Measurements from ENCODE around the gene SNRNP35.

DNA sequence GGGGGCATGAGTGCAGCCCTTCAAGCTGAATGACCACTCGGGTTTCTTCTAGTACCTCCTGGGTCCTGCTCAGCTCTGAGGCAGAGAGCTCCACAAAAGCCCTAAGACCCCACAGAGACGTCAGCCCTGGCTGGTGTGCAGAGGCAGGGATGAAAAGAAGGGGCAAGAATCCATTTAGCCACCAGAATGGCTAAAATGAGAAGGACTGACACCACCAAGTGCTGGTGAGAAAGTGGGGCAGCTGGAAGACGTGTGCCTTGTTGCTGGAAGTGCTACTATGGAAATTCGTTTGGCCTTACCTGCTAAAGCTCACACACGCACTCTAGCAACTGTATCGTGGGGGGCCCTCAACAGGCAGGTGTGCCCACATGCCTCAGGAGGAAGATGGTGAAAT lies 48.9 kb downstream of the SNRNP35 start:
- TF ChIP-seq, protein P1, sequence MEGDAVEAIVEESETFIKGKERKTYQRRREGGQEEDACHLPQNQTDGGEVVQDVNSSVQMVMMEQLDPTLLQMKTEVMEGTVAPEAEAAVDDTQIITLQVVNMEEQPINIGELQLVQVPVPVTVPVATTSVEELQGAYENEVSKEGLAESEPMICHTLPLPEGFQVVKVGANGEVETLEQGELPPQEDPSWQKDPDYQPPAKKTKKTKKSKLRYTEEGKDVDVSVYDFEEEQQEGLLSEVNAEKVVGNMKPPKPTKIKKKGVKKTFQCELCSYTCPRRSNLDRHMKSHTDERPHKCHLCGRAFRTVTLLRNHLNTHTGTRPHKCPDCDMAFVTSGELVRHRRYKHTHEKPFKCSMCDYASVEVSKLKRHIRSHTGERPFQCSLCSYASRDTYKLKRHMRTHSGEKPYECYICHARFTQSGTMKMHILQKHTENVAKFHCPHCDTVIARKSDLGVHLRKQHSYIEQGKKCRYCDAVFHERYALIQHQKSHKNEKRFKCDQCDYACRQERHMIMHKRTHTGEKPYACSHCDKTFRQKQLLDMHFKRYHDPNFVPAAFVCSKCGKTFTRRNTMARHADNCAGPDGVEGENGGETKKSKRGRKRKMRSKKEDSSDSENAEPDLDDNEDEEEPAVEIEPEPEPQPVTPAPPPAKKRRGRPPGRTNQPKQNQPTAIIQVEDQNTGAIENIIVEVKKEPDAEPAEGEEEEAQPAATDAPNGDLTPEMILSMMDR (IDR thresholded peaks at IDR 0.05; ENCODE audit: insufficient read depth, low read length), result no peak
- TF ChIP-seq, protein P2, sequence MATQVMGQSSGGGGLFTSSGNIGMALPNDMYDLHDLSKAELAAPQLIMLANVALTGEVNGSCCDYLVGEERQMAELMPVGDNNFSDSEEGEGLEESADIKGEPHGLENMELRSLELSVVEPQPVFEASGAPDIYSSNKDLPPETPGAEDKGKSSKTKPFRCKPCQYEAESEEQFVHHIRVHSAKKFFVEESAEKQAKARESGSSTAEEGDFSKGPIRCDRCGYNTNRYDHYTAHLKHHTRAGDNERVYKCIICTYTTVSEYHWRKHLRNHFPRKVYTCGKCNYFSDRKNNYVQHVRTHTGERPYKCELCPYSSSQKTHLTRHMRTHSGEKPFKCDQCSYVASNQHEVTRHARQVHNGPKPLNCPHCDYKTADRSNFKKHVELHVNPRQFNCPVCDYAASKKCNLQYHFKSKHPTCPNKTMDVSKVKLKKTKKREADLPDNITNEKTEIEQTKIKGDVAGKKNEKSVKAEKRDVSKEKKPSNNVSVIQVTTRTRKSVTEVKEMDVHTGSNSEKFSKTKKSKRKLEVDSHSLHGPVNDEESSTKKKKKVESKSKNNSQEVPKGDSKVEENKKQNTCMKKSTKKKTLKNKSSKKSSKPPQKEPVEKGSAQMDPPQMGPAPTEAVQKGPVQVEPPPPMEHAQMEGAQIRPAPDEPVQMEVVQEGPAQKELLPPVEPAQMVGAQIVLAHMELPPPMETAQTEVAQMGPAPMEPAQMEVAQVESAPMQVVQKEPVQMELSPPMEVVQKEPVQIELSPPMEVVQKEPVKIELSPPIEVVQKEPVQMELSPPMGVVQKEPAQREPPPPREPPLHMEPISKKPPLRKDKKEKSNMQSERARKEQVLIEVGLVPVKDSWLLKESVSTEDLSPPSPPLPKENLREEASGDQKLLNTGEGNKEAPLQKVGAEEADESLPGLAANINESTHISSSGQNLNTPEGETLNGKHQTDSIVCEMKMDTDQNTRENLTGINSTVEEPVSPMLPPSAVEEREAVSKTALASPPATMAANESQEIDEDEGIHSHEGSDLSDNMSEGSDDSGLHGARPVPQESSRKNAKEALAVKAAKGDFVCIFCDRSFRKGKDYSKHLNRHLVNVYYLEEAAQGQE (IDR thresholded peaks at IDR 0.05; ENCODE audit: insufficient replicate concordance, low read depth), result no peak
